K562 (cell line): Measurements from ENCODE around the gene DNAJC30. TPM values are rescaled to one million over a fixed set of nuclear protein-coding genes. Genes with fewer than 3 reads are reported as not detected.

ENCODE experiments used
- ATAC-seq: fragments of 200-7000 bp; cut with Tn5 transposase; 3 replicates; pipeline ENCODE4 v1.9.1; 2020; ENCODE audit warnings: moderate library complexity
- BruUV-seq: library from RNA; stranded (reverse); fragments of 400-500 nt; replicated peaks from 2 replicates; lab custom pipeline; 2021; lab: Mats Ljungman, UMichigan
- CTCF ChIA-PET: fragments of 300-600 bp; formaldehyde crosslinking; extraction: SDS; loops from one replicate; lab custom pipeline; 2021; ENCODE audit warnings: low intra/inter-chr PET ratio; lab: Yijun Ruan, JAX
- POLR2A ChIA-PET: fragments of 300-600, 350-650 bp; sonication (Branson Sonifier 250); formaldehyde crosslinking; extraction: SDS; loops from one replicate; lab custom pipeline; 2021; ENCODE audit warnings: antibody characterized with exemption, inconsistent platforms; lab: Yijun Ruan, JAX
- DNase-seq, 4 experiments: peaks; one replicate each; pipeline versions ENCODE4 v3.0.0 to v3.0.0-alpha.2; 2011 to 2018; ENCODE audit warnings: low spot score in 3 of 4, mixed read lengths in 3 of 4; ENCODE audit errors: extremely low read depth in 1 of 4
- FAIRE-seq: peaks from 2 replicates; lab custom pipeline; 2011; peaks lifted over from hg19 to GRCh38; lab: Jason Lieb, UNC
- H2AFZ ChIP-seq: 2 replicates; pipeline ENCODE4 v1.6.0; 2011; ENCODE audit warnings: low read depth, low read length, control low read depth, inconsistent platforms
- H3K27ac ChIP-seq: fragments of 200-600 bp; 3 replicates; pipeline ENCODE4 v1.8.0; 2011; ENCODE audit warnings: low read depth, mild to moderate bottlenecking, control low read depth, inconsistent platforms, low read length, moderate library complexity, mixed read lengths; ENCODE audit errors: extremely low read depth
- H3K27me3 ChIP-seq, 2 experiments: fragments of 300-600 bp in 1 of 2; 2 replicates in 1 of 2; 3 replicates in 1 of 2; pipeline versions ENCODE4 v1.6.0 to v1.8.0; 2011; ENCODE audit warnings: inconsistent platforms in 2 of 2, low read length in 2 of 2, mild to moderate bottlenecking in 1 of 2, mixed read lengths in 1 of 2, moderate library complexity in 1 of 2; ENCODE audit not compliant: control insufficient read depth in 2 of 2, insufficient read depth in 2 of 2
- H3K36me3 ChIP-seq: fragments of 300-600 bp; 3 replicates; pipeline ENCODE4 v1.8.0; 2011; ENCODE audit warnings: mild to moderate bottlenecking, low read length, inconsistent platforms; ENCODE audit not compliant: control insufficient read depth, insufficient read depth
- H3K4me1 ChIP-seq, 2 experiments: fragments of 200-600 bp in 1 of 2; replicated peaks in 1 of 2; 2 replicates in 1 of 2; 3 replicates in 1 of 2; pipeline versions ENCODE4 v1.5.1 to v1.8.0; 2011; ENCODE audit warnings: inconsistent platforms in 2 of 2, low read length in 2 of 2, mild to moderate bottlenecking in 1 of 2, mixed read lengths in 1 of 2, moderate library complexity in 1 of 2; ENCODE audit not compliant: control insufficient read depth in 2 of 2, insufficient read depth in 2 of 2
- H3K4me2 ChIP-seq: 2 replicates; pipeline ENCODE4 v1.6.1; 2011; ENCODE audit warnings: low read length, control low read depth, inconsistent platforms, mixed read lengths; ENCODE audit not compliant: insufficient read depth
- H3K4me3 ChIP-seq: fragments of 200-600 bp; sonication (generic), shearing (Covaris generic); 2 replicates; pipeline ENCODE4 v1.5.1; 2016; ENCODE audit warnings: control low read depth, inconsistent platforms
- H3K79me2 ChIP-seq: fragments of 200-600 bp; 3 replicates; pipeline ENCODE4 v1.8.0; 2011; ENCODE audit warnings: low read length, inconsistent platforms; ENCODE audit not compliant: control insufficient read depth, insufficient read depth
- H3K9ac ChIP-seq, 2 experiments: 2 replicates each; pipeline versions ENCODE4 v1.6.0 to v1.6.1; 2011; ENCODE audit warnings: low read depth in 2 of 2, low read length in 2 of 2, control low read depth in 1 of 2, inconsistent platforms in 1 of 2, mild to moderate bottlenecking in 1 of 2, mixed read lengths in 1 of 2; ENCODE audit not compliant: insufficient read depth in 1 of 2
- H3K9me1 ChIP-seq: one replicate; pipeline ENCODE4 v1.6.0; 2011; ENCODE audit warnings: inconsistent platforms, mild to moderate bottlenecking, low read length, moderate library complexity; ENCODE audit not compliant: control insufficient read depth, insufficient read depth
- H3K9me3 ChIP-seq: replicated peaks from 2 replicates; pipeline ENCODE4 v1.5.1; 2011; ENCODE audit warnings: low read depth, low read length, inconsistent platforms; ENCODE audit not compliant: control insufficient read depth, insufficient read depth
- H4K20me1 ChIP-seq: replicated peaks from 2 replicates; pipeline ENCODE4 v1.6.1; 2011; ENCODE audit warnings: low read length, inconsistent platforms, mixed read lengths; ENCODE audit not compliant: control insufficient read depth, insufficient read depth
- ARID2 ChIP-seq: fragments of 450-650 bp; IDR thresholded peaks from 2 replicates; pipeline ENCODE4 v1.6.1; 2017; ENCODE audit warnings: antibody characterized with exemption, mild to moderate bottlenecking
- BCOR ChIP-seq: fragments of 450-650 bp; IDR thresholded peaks from 2 replicates; pipeline ENCODE4 v1.6.1; 2016
- CTBP1 ChIP-seq: fragments of 450-650 bp; IDR thresholded peaks from 2 replicates; pipeline ENCODE4 v1.6.1; 2016; ENCODE audit warnings: borderline replicate concordance
- DLX4 ChIP-seq: fragments of 250-450 bp; sonication (Bioruptor Pico); IDR thresholded peaks from 2 replicates; pipeline ENCODE4 v1.6.1; 2021; ENCODE audit warnings: mild to moderate bottlenecking
- E2F1 ChIP-seq: sonication (generic); formaldehyde crosslinking; IDR thresholded peaks from 2 replicates; pipeline ENCODE4 v1.8.1; 2023; ENCODE audit warnings: mild to moderate bottlenecking, missing genetic modification reagents, moderate library complexity
- FOXA1 ChIP-seq: fragments of 450-650 bp; IDR thresholded peaks from 2 replicates; pipeline ENCODE4 v1.6.1; 2016; ENCODE audit warnings: mild to moderate bottlenecking, borderline replicate concordance
- HDAC2 ChIP-seq: fragments of 450-650 bp; IDR thresholded peaks from 2 replicates; pipeline ENCODE4 v1.6.1; 2016; ENCODE audit warnings: mild to moderate bottlenecking
- KDM1A ChIP-seq, 2 experiments: fragments of 450-650 bp; IDR thresholded peaks; 2 replicates each; pipeline ENCODE4 v1.6.1; 2016; ENCODE audit warnings: mild to moderate bottlenecking in 2 of 2
- KLF6 ChIP-seq: fragments of 250-450 bp; sonication (Bioruptor Pico); IDR thresholded peaks from 2 replicates; pipeline ENCODE4 v1.4.0; 2020; ENCODE audit warnings: mild to moderate bottlenecking, moderate library complexity, borderline replicate concordance
- NR4A1 ChIP-seq, 2 experiments: fragments of 250-450 bp in 1 of 2; fragments of 450-650 bp in 1 of 2; sonication (Bioruptor Pico) in 1 of 2; IDR thresholded peaks; 2 replicates each; pipeline versions ENCODE4 v1.4.0 to v1.6.1; 2016 to 2020; ENCODE audit warnings: mild to moderate bottlenecking in 2 of 2, missing compliant biosample characterization in 1 of 2, missing genetic modification characterization in 1 of 2, moderate library complexity in 1 of 2
- RBM25 ChIP-seq: fragments of 200-400 bp; formaldehyde crosslinking; IDR thresholded peaks from 2 replicates; pipeline ENCODE4 v1.6.1; 2018; ENCODE audit warnings: low read length, low read depth, moderate library complexity; ENCODE audit not compliant: severe bottlenecking
- RCOR1 ChIP-seq, 2 experiments: IDR thresholded peaks; 2 replicates each; pipeline ENCODE4 v1.6.1; 2012; ENCODE audit warnings: low read depth in 2 of 2, low read length in 2 of 2, borderline replicate concordance in 1 of 2, improper control_type of control experiment in 1 of 2
- SIN3A ChIP-seq, 2 experiments: fragments of 150-350 bp in 1 of 2; IDR thresholded peaks; 2 replicates each; pipeline ENCODE4 v1.6.1; 2011 to 2016; ENCODE audit warnings: borderline replicate concordance in 2 of 2, low read depth in 2 of 2, low read length in 2 of 2, mild to moderate bottlenecking in 2 of 2, moderate library complexity in 2 of 2; ENCODE audit not compliant: control insufficient read depth in 1 of 2
- SMARCA5 ChIP-seq: fragments of 450-650 bp; IDR thresholded peaks from 2 replicates; pipeline ENCODE4 v1.6.1; 2016
- STAT5B ChIP-seq: fragments of 250-450 bp; sonication (Bioruptor Pico); IDR thresholded peaks from 2 replicates; pipeline ENCODE4 v1.8.0; 2021; ENCODE audit warnings: mild to moderate bottlenecking, inconsistent platforms
- TCF7L2 ChIP-seq: fragments of 150-350 bp; IDR thresholded peaks from 2 replicates; pipeline ENCODE4 v1.6.1; 2016; ENCODE audit warnings: low read depth, mild to moderate bottlenecking, low read length, moderate library complexity
- WGBS: fragments of 100-300 bp; shearing (Covaris generic); methylation state at CpG from one replicate; pipeline ENCODE4 v1.1.6; 2016; ENCODE audit warnings: low coverage, mixed read lengths; ENCODE audit not compliant: insufficient coverage; ENCODE audit errors: missing lambda C conversion rate; 5-methylcytosine and 5-hydroxymethylcytosine counted together
- in situ Hi-C: fragments of 300-500 bp; cut with MboI; formaldehyde crosslinking; loops from 4 replicates; pipeline ENCODE4 v1.15.0; 2018; ENCODE audit warnings: inconsistent platforms, mixed read lengths
- intact Hi-C: fragments of 100-400 bp; cut with micrococcal nuclease; formaldehyde crosslinking; loops from 2 replicates; pipeline ENCODE4 v1.14.2; 2022
- polyA plus RNA-seq, 8 experiments: library from polyadenylated mRNA; depleted of rRNA in 4 of 8; stranded (reverse) in 5 of 8; unstranded in 3 of 8; fragments of >200 nt; fragmentation: Nextera tagmentation in 2 of 8; fragmentation: Illumina TruSeq in 1 of 8; extraction: Ambion mirVana in 2 of 8; extraction: Trizol in 1 of 8; gene quantifications; 2 replicates each; pipeline versions ENCODE4 v1.2.1 to v1.2.3, GENCODE V29; 2011 to 2014; ENCODE audit warnings: inconsistent platforms in 1 of 8, missing spikeins in 1 of 8
- total RNA-seq, 7 experiments: library from RNA; depleted of rRNA in 6 of 7; stranded (reverse); fragments of >200 nt in 6 of 7; fragmentation: Illumina TruSeq in 2 of 7; extraction: Trizol in 2 of 7; gene quantifications; 2 replicates each; pipeline versions ENCODE4 v1.2.1 to v1.2.3, GENCODE V29; 2011 to 2021; ENCODE audit warnings: low replicate concordance in 1 of 7

DNAJC30 gene
- total and polyA plus RNA-seq, 9 of the 15 experiments (the other 6 are each of a cell fraction or from before 2014, with no cell fraction given) = 1.1 to 11.3 (median 4.6) TPM

- no peak for ATAC-seq
Observed at GRCh38 chr7:73712773-73713172, 29.5 kb upstream of the DNAJC30 start.

GRCh38 chr7:73708961-73709549, 25.8 kb upstream of the DNAJC30 start:
- DNase-seq (no peak), ATAC-seq (peak; percentile 7; the same call in 1 of the 3 replicates), FAIRE-seq (no peak)
- Histone ChIP-seq H2AFZ (no peak overlapping the region), H3K79me2 (no peaks in the 10 kb centered on the region), H4K20me1 (peaks cover 27% of the 10 kb centered on the region), H3K4me2 (no peak overlapping the region), H3K4me3 (no peak overlapping the region), H3K9me3 (no peaks in the 10 kb centered on the region), H3K4me1 (peaks cover 14 to 49% of the 10 kb centered on the region in 2 experiments; a peak in 4 of 5 replicates), H3K27me3 (no peaks in the 10 kb centered on the region), H3K9me1 (no peaks in the 10 kb centered on the region), H3K27ac (no peak overlapping the region), H3K9ac (no peak overlapping the region), H3K36me3 (peaks cover 8% of the 10 kb centered on the region; the same call in 2 of the 3 replicates)
- ChIA-PET POLR2A (interaction anchor here (1.6 kb wide), 1 partner anchor 10 kb away, joined by 3 read pairs; no protein-coding TSS in a partner anchor), CTCF (no interaction called here)
- in situ Hi-C loops (no loop called here), intact Hi-C loops (no loop called here)
- 81% methylated on average over 16 of the region's 16 CpGs for WGBS
- no TSS peak for BruUV-seq
- TF ChIP-seq NR4A1 (CRISPR knock-in tag; IDR thresholded peaks at IDR 0.05) = no peak
- no peak for TF ChIP-seq NR4A1 (tag; IDR thresholded peaks at IDR 0.05)
- no peak for TF ChIP-seq KLF6 (CRISPR knock-in tag)
- TF ChIP-seq FOXA1 = no peak
- TF ChIP-seq E2F1 (CRISPR knock-in tag) = no peak
- TF ChIP-seq DLX4 (CRISPR knock-in tag) = no peak
- no peak for TF ChIP-seq SIN3A (IDR thresholded peaks at IDR 0.05; ENCODE audit: borderline replicate concordance in 2 of 2, control insufficient read depth in 1 of 2, low read depth in 2 of 2, low read length in 2 of 2)
- no peak for TF ChIP-seq ARID2
- no peak for TF ChIP-seq CTBP1

More at GRCh38 chr7:73712773-73713172, 29.5 kb upstream of the DNAJC30 start:
- Histone ChIP-seq H3K4me3 (no peak overlapping the region), H3K4me1 (peaks cover 19 to 41% of the 10 kb centered on the region in 2 experiments; a peak in 4 of 5 replicates), H3K4me2 (no peak overlapping the region), H3K9me3 (no peaks in the 10 kb centered on the region), H3K27ac (no peak overlapping the region), H3K9ac (no peak overlapping the region), H3K27me3 (no peaks in the 10 kb centered on the region), H4K20me1 (peaks cover 38% of the 10 kb centered on the region), H3K9me1 (peaks cover 6% of the 10 kb centered on the region), H3K79me2 (peaks cover 2% of the 10 kb centered on the region; the same call in 1 of the 3 replicates), H3K36me3 (no peaks in the 10 kb centered on the region), H2AFZ (no peak overlapping the region)
- DNase-seq (no peak), FAIRE-seq (no peak)
- BruUV-seq = no TSS peak
- WGBS = 36% methylated on average over 1 of the region's 1 CpG
- in situ Hi-C loops = no loop called here
- CTCF ChIA-PET = no interaction called here
- TF ChIP-seq RBM25 (peak; percentile 97), HDAC2 (peak; percentile 75; the same call in 1 of the 2 replicates), SMARCA5 (peak; percentile 78; the same call in 1 of the 2 replicates), BCOR (peak; percentile 91), RCOR1 (IDR thresholded peaks at IDR 0.05; ENCODE audit: borderline replicate concordance in 1 of 2, low read depth in 2 of 2, low read length in 2 of 2) (0 out of 4 replicates have a peak, but pooled peaks of 1 of the 2 experiments have one; percentile 37), TCF7L2 (no peak), KDM1A (IDR thresholded peaks at IDR 0.05) (peak; percentile 58 to 62; a peak in 2 of 4 replicates), STAT5B (no peak)
- intact Hi-C loops = no loop called here
- POLR2A ChIA-PET = interaction anchor here (0.6 to 1.2 kb wide), 3 partner anchors 17 to 748 kb away, joined by 3 read pairs; no protein-coding TSS in a partner anchor
